K562 (cell line): ENCODE results near the gene MIF. TPM values are rescaled to one million over a fixed set of nuclear protein-coding genes. Genes with fewer than 3 reads are reported as not detected.

Experiments used
- ATAC-seq: fragments of 200-7000 bp; cut with Tn5 transposase; 3 replicates; pipeline ENCODE4 v1.9.1; 2020; ENCODE audit warnings: moderate library complexity
- BruUV-seq: library from RNA; stranded (reverse); fragments of 400-500 nt; replicated peaks from 2 replicates; lab custom pipeline; 2021; lab: Mats Ljungman, UMichigan
- CTCF ChIA-PET: fragments of 300-600 bp; formaldehyde crosslinking; extraction: SDS; loops from one replicate; lab custom pipeline; 2021; ENCODE audit warnings: low intra/inter-chr PET ratio; lab: Yijun Ruan, JAX
- POLR2A ChIA-PET: fragments of 300-600, 350-650 bp; sonication (Branson Sonifier 250); formaldehyde crosslinking; extraction: SDS; loops from one replicate; lab custom pipeline; 2021; ENCODE audit warnings: antibody characterized with exemption, inconsistent platforms; lab: Yijun Ruan, JAX
- DNase-seq, 4 experiments: peaks; one replicate each; pipeline versions ENCODE4 v3.0.0 to v3.0.0-alpha.2; 2011 to 2018; ENCODE audit warnings: low spot score in 3 of 4, mixed read lengths in 3 of 4; ENCODE audit errors: extremely low read depth in 1 of 4
- FAIRE-seq: peaks from 2 replicates; lab custom pipeline; 2011; peaks lifted over from hg19 to GRCh38; lab: Jason Lieb, UNC
- H2AFZ ChIP-seq: 2 replicates; pipeline ENCODE4 v1.6.0; 2011; ENCODE audit warnings: low read depth, low read length, control low read depth, inconsistent platforms
- H3K27ac ChIP-seq: fragments of 200-600 bp; 3 replicates; pipeline ENCODE4 v1.8.0; 2011; ENCODE audit warnings: low read depth, mild to moderate bottlenecking, control low read depth, inconsistent platforms, low read length, moderate library complexity, mixed read lengths; ENCODE audit errors: extremely low read depth
- H3K27me3 ChIP-seq, 2 experiments: fragments of 300-600 bp in 1 of 2; 2 replicates in 1 of 2; 3 replicates in 1 of 2; pipeline versions ENCODE4 v1.6.0 to v1.8.0; 2011; ENCODE audit warnings: inconsistent platforms in 2 of 2, low read length in 2 of 2, mild to moderate bottlenecking in 1 of 2, mixed read lengths in 1 of 2, moderate library complexity in 1 of 2; ENCODE audit not compliant: control insufficient read depth in 2 of 2, insufficient read depth in 2 of 2
- H3K36me3 ChIP-seq: fragments of 300-600 bp; 3 replicates; pipeline ENCODE4 v1.8.0; 2011; ENCODE audit warnings: mild to moderate bottlenecking, low read length, inconsistent platforms; ENCODE audit not compliant: control insufficient read depth, insufficient read depth
- H3K4me1 ChIP-seq, 2 experiments: fragments of 200-600 bp in 1 of 2; replicated peaks in 1 of 2; 2 replicates in 1 of 2; 3 replicates in 1 of 2; pipeline versions ENCODE4 v1.5.1 to v1.8.0; 2011; ENCODE audit warnings: inconsistent platforms in 2 of 2, low read length in 2 of 2, mild to moderate bottlenecking in 1 of 2, mixed read lengths in 1 of 2, moderate library complexity in 1 of 2; ENCODE audit not compliant: control insufficient read depth in 2 of 2, insufficient read depth in 2 of 2
- H3K4me2 ChIP-seq: 2 replicates; pipeline ENCODE4 v1.6.1; 2011; ENCODE audit warnings: low read length, control low read depth, inconsistent platforms, mixed read lengths; ENCODE audit not compliant: insufficient read depth
- H3K4me3 ChIP-seq: fragments of 200-600 bp; sonication (generic), shearing (Covaris generic); 2 replicates; pipeline ENCODE4 v1.5.1; 2016; ENCODE audit warnings: control low read depth, inconsistent platforms
- H3K79me2 ChIP-seq: fragments of 200-600 bp; 3 replicates; pipeline ENCODE4 v1.8.0; 2011; ENCODE audit warnings: low read length, inconsistent platforms; ENCODE audit not compliant: control insufficient read depth, insufficient read depth
- H3K9ac ChIP-seq, 2 experiments: 2 replicates each; pipeline versions ENCODE4 v1.6.0 to v1.6.1; 2011; ENCODE audit warnings: low read depth in 2 of 2, low read length in 2 of 2, control low read depth in 1 of 2, inconsistent platforms in 1 of 2, mild to moderate bottlenecking in 1 of 2, mixed read lengths in 1 of 2; ENCODE audit not compliant: insufficient read depth in 1 of 2
- H3K9me1 ChIP-seq: one replicate; pipeline ENCODE4 v1.6.0; 2011; ENCODE audit warnings: inconsistent platforms, mild to moderate bottlenecking, low read length, moderate library complexity; ENCODE audit not compliant: control insufficient read depth, insufficient read depth
- H3K9me3 ChIP-seq: replicated peaks from 2 replicates; pipeline ENCODE4 v1.5.1; 2011; ENCODE audit warnings: low read depth, low read length, inconsistent platforms; ENCODE audit not compliant: control insufficient read depth, insufficient read depth
- H4K20me1 ChIP-seq: replicated peaks from 2 replicates; pipeline ENCODE4 v1.6.1; 2011; ENCODE audit warnings: low read length, inconsistent platforms, mixed read lengths; ENCODE audit not compliant: control insufficient read depth, insufficient read depth
- ATF7 ChIP-seq: fragments of 450-650 bp; IDR thresholded peaks from 2 replicates; pipeline ENCODE4 v1.7.1; 2014; ENCODE audit warnings: mild to moderate bottlenecking, moderate library complexity
- BCL6 ChIP-seq: fragments of 250-450 bp; sonication (Bioruptor Pico); IDR thresholded peaks from 2 replicates; pipeline ENCODE4 v1.4.0; 2020
- CBFB ChIP-seq: sonication (generic); formaldehyde crosslinking; IDR thresholded peaks from 2 replicates; pipeline ENCODE4 v1.4.0; 2020; ENCODE audit warnings: mild to moderate bottlenecking, missing genetic modification reagents
- FOSL1 ChIP-seq: fragments of 200-800 bp; sonication (Bioruptor generic); conservative IDR thresholded peaks from 2 replicates; pipeline ENCODE4 v1.6.1; 2016; ENCODE audit warnings: missing genetic modification characterization, missing compliant biosample characterization
- KDM1A ChIP-seq, 2 experiments: fragments of 450-650 bp; IDR thresholded peaks; 2 replicates each; pipeline ENCODE4 v1.6.1; 2016; ENCODE audit warnings: mild to moderate bottlenecking in 2 of 2
- MTA2 ChIP-seq: fragments of 450-650 bp; IDR thresholded peaks from 2 replicates; pipeline ENCODE4 v1.6.1; 2016; ENCODE audit warnings: low read depth
- PHF21A ChIP-seq: fragments of 450-650 bp; IDR thresholded peaks from 2 replicates; pipeline ENCODE4 v1.6.1; 2017; ENCODE audit warnings: low read depth, borderline replicate concordance
- RHOXF2B ChIP-seq: fragments of 250-450 bp; sonication (Bioruptor Pico); conservative IDR thresholded peaks from 2 replicates; pipeline ENCODE4 v1.5.1; 2021
- TEAD2 ChIP-seq: fragments of 450-650 bp; IDR thresholded peaks from 2 replicates; pipeline ENCODE4 v1.6.1; 2016; ENCODE audit warnings: missing genetic modification characterization, control low read depth, missing compliant biosample characterization
- ZFP36 ChIP-seq: fragments of 150-350 bp; IDR thresholded peaks from 2 replicates; pipeline ENCODE4 v1.6.1; 2018; ENCODE audit warnings: low read length, low read depth; ENCODE audit not compliant: partially characterized antibody
- ZNF695 ChIP-seq: fragments of 450-650 bp; formaldehyde crosslinking; IDR thresholded peaks from 2 replicates; pipeline ENCODE4 v1.4.0; 2020; ENCODE audit warnings: mild to moderate bottlenecking, moderate library complexity
- ZNF79 ChIP-seq: fragments of 250-450 bp; sonication (Bioruptor Pico); IDR thresholded peaks from 2 replicates; pipeline ENCODE4 v1.4.0; 2020; ENCODE audit warnings: low read depth, mild to moderate bottlenecking, moderate library complexity
- WGBS: fragments of 100-300 bp; shearing (Covaris generic); methylation state at CpG from one replicate; pipeline ENCODE4 v1.1.6; 2016; ENCODE audit warnings: low coverage, mixed read lengths; ENCODE audit not compliant: insufficient coverage; ENCODE audit errors: missing lambda C conversion rate; 5-methylcytosine and 5-hydroxymethylcytosine counted together
- in situ Hi-C: fragments of 300-500 bp; cut with MboI; formaldehyde crosslinking; loops from 4 replicates; pipeline ENCODE4 v1.15.0; 2018; ENCODE audit warnings: inconsistent platforms, mixed read lengths
- intact Hi-C: fragments of 100-400 bp; cut with micrococcal nuclease; formaldehyde crosslinking; loops from 2 replicates; pipeline ENCODE4 v1.14.2; 2022
- polyA plus RNA-seq, 8 experiments: library from polyadenylated mRNA; depleted of rRNA in 4 of 8; stranded (reverse) in 5 of 8; unstranded in 3 of 8; fragments of >200 nt; fragmentation: Nextera tagmentation in 2 of 8; fragmentation: Illumina TruSeq in 1 of 8; extraction: Ambion mirVana in 2 of 8; extraction: Trizol in 1 of 8; gene quantifications; 2 replicates each; pipeline versions ENCODE4 v1.2.1 to v1.2.3, GENCODE V29; 2011 to 2014; ENCODE audit warnings: inconsistent platforms in 1 of 8, missing spikeins in 1 of 8
- total RNA-seq, 7 experiments: library from RNA; depleted of rRNA in 6 of 7; stranded (reverse); fragments of >200 nt in 6 of 7; fragmentation: Illumina TruSeq in 2 of 7; extraction: Trizol in 2 of 7; gene quantifications; 2 replicates each; pipeline versions ENCODE4 v1.2.1 to v1.2.3, GENCODE V29; 2011 to 2021; ENCODE audit warnings: low replicate concordance in 1 of 7
- TF ChIP-seq, protein P1 (sequence below): sonication (generic); formaldehyde crosslinking; IDR thresholded peaks from 2 replicates; pipeline ENCODE4 v1.8.1; 2023; ENCODE audit warnings: mild to moderate bottlenecking, missing genetic modification reagents
- TF ChIP-seq, protein P2 (sequence below): fragments of 150-350 bp; conservative IDR thresholded peaks from 2 replicates; pipeline ENCODE4 v1.6.1; 2014; ENCODE audit warnings: low read length
- TF ChIP-seq, protein P3 (sequence below), 3 experiments: fragments of 200-800 bp in 1 of 3; sonication (Bioruptor generic) in 1 of 3; sonication (generic) in 1 of 3; formaldehyde crosslinking in 1 of 3; IDR thresholded peaks; 2 replicates each; pipeline versions ENCODE4 v1.6.1 to v1.8.0; 2016 to 2022; ENCODE audit warnings: mild to moderate bottlenecking in 2 of 3, missing compliant biosample characterization in 2 of 3, missing genetic modification characterization in 2 of 3, missing genetic modification reagents in 1 of 3

MIF gene
- total and polyA plus RNA-seq, 9 of the 15 experiments (the other 6 are each of a cell fraction or from before 2014, with no cell fraction given), result 7.4 to 666 (median 193) TPM

DNA sequence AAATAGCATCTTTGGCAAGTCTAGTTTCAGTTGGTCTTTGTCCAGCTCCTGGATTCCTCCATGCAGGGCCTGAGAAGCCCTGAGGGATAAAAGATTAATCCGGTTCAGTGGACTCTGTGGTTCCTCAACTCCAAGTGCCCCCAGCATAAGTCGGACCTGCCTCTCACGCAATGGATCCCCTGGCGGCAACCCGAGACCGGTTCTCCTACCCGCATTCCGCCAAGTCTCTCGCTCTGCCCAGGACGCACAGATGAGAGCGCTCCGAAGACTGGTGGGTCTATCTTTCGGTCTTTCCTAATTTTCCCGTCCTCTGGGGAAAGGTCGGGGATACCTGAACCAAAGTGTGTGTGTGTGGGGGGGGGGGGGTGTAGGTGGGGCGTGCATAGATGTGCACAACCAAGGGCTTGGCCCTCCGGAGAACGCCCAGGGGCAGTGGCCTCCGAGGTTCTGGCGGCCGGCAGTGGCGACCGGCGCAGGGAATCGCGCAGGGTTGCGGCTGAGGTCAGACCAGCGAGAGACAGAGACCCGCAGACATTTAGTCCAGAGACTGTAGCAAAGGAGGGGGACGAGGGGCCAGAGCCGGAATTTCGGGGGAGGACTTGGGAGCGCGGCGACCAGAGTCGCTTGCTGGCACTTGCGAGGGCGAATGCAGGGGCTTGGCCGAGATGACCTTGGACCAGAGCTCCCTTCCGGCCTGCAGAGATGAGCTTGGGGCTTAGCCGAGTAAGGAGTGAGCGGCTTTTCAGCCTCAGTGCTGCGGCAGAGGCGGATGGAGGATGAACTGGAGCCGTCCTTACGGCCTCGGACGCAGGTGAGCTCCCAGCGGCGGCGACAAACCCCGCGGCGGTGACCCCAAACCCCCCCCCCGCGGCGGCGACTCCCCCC is 37.2 kb upstream of the MIF start:
- Histone ChIP-seq H3K27me3 (no peaks in the 10 kb centered on the region), H3K9me3 (no peaks in the 10 kb centered on the region), H3K27ac (peak overlapping the region; percentile 38), H3K9me1 (no peaks in the 10 kb centered on the region), H4K20me1 (no peaks in the 10 kb centered on the region), H3K9ac (peak overlapping the region; percentile 60 to 91; a peak in 3 of 4 replicates), H2AFZ (peak overlapping the region; percentile 94), H3K36me3 (no peaks in the 10 kb centered on the region), H3K79me2 (no peaks in the 10 kb centered on the region), H3K4me3 (peak overlapping the region; percentile 51), H3K4me2 (peak overlapping the region; percentile 89), H3K4me1 (peaks cover 0 to 19% of the 10 kb centered on the region in 2 experiments; a peak in 3 of 5 replicates)
- intact Hi-C loops (no loop called here), in situ Hi-C loops (loop anchor here (25.0 kb wide), 1 partner anchor 545 kb away; no protein-coding TSS in a partner anchor)
- no TSS peak for BruUV-seq
- DNase-seq (no peak), ATAC-seq (peak; percentile 52), FAIRE-seq (no peak)
- WGBS, result 55% methylated on average over 25 of the region's 58 CpGs
- CTCF ChIA-PET, result no interaction called here
- POLR2A ChIA-PET, result interaction anchor here (0.6 kb wide), 2 partner anchors 487 to 1057 kb away, joined by 3 read pairs; no protein-coding TSS in a partner anchor
- no peak for TF ChIP-seq BCL6
- TF ChIP-seq PHF21A, result no peak
- TF ChIP-seq ZNF695 (CRISPR knock-in tag), result no peak
- no peak for TF ChIP-seq ZFP36
- no peak for TF ChIP-seq CBFB (CRISPR knock-in tag)
- no peak for TF ChIP-seq FOSL1 (tag)
- no peak for TF ChIP-seq ZNF79
- TF ChIP-seq, protein P1, sequence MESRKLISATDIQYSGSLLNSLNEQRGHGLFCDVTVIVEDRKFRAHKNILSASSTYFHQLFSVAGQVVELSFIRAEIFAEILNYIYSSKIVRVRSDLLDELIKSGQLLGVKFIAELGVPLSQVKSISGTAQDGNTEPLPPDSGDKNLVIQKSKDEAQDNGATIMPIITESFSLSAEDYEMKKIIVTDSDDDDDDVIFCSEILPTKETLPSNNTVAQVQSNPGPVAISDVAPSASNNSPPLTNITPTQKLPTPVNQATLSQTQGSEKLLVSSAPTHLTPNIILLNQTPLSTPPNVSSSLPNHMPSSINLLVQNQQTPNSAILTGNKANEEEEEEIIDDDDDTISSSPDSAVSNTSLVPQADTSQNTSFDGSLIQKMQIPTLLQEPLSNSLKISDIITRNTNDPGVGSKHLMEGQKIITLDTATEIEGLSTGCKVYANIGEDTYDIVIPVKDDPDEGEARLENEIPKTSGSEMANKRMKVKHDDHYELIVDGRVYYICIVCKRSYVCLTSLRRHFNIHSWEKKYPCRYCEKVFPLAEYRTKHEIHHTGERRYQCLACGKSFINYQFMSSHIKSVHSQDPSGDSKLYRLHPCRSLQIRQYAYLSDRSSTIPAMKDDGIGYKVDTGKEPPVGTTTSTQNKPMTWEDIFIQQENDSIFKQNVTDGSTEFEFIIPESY, result peak; percentile 31; the same call in 1 of the 2 replicates
- TF ChIP-seq ATF7, result no peak
- no peak for TF ChIP-seq MTA2
- TF ChIP-seq, protein P2, sequence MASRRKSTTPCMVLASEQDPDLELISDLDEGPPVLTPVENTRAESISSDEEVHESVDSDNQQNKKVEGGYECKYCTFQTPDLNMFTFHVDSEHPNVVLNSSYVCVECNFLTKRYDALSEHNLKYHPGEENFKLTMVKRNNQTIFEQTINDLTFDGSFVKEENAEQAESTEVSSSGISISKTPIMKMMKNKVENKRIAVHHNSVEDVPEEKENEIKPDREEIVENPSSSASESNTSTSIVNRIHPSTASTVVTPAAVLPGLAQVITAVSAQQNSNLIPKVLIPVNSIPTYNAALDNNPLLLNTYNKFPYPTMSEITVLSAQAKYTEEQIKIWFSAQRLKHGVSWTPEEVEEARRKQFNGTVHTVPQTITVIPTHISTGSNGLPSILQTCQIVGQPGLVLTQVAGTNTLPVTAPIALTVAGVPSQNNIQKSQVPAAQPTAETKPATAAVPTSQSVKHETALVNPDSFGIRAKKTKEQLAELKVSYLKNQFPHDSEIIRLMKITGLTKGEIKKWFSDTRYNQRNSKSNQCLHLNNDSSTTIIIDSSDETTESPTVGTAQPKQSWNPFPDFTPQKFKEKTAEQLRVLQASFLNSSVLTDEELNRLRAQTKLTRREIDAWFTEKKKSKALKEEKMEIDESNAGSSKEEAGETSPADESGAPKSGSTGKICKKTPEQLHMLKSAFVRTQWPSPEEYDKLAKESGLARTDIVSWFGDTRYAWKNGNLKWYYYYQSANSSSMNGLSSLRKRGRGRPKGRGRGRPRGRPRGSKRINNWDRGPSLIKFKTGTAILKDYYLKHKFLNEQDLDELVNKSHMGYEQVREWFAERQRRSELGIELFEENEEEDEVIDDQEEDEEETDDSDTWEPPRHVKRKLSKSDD, result 0 out of 2 replicates have a peak, but pooled peaks have one; percentile 12
- no peak for TF ChIP-seq RHOXF2B (CRISPR knock-in tag)
- TF ChIP-seq KDM1A (IDR thresholded peaks at IDR 0.05), result no peak
- no peak for TF ChIP-seq TEAD2 (tag)
- TF ChIP-seq, protein P3, sequence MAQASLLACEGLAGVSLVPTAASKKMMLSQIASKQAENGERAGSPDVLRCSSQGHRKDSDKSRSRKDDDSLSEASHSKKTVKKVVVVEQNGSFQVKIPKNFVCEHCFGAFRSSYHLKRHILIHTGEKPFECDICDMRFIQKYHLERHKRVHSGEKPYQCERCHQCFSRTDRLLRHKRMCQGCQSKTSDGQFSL (CRISPR knock-in tag; IDR thresholded peaks at IDR 0.05), result peak; percentile 62
- TF ChIP-seq, protein P3 (tag; IDR thresholded peaks at IDR 0.05), result peak in 1 of 2 experiments; percentile 72; a peak in 1 of 4 replicates
